ENCODE measurements around the gene WIPF3. TPM values are rescaled to one million over a fixed set of nuclear protein-coding genes. Genes with fewer than 3 reads are reported as not detected.

WIPF3 gene
- total and polyA plus RNA-seq, 10 of the 15 experiments (the other 5 are each of a cell fraction or from before 2014, with no cell fraction given), result 0.03 to 0.05 TPM; not detected in 8

GRCh38 chr7:29884399-29885272, 78.3 kb downstream of the WIPF3 start:
- H3K4me3 ChIP-seq, result no peak overlapping the region
- in situ Hi-C loops (cut with MboI), result loop anchor here (5.0 kb wide), 1 partner anchor 178 kb away; no protein-coding TSS in a partner anchor
- H2AFZ ChIP-seq (ENCODE audit: control insufficient read depth, low read depth, low read length), result no peak overlapping the region
- ChIA-PET SMC1A (ENCODE audit: uncharacterized antibody, unreplicated experiment) (no interaction called here), CTCF (interaction anchor here (1.2 kb wide), 1 partner anchor 177 kb away, joined by 3 read pairs; no protein-coding TSS in a partner anchor), RAD21 (ENCODE audit: unreplicated experiment) (no interaction called here), POLR2A (no interaction called here)
- no peak for DNase-seq (ENCODE audit: low read depth, low spot score)
- H3K36me3 ChIP-seq (ENCODE audit: control insufficient read depth in 2 of 2, insufficient read depth in 2 of 2, low read length in 1 of 2), result no peaks in the 10 kb centered on the region
- H3K79me2 ChIP-seq (ENCODE audit: control insufficient read depth, insufficient read depth, low read length), result no peaks in the 10 kb centered on the region
- H3K27me3 ChIP-seq (replicated peaks in 1 of 2; ENCODE audit: control insufficient read depth in 2 of 2, insufficient read depth in 2 of 2, low read length in 1 of 2), result no peaks in the 10 kb centered on the region; a peak in 1 of 4 replicates
- no peaks in the 10 kb centered on the region for H4K20me1 ChIP-seq (ENCODE audit: control insufficient read depth, insufficient read depth)
- H3K9me3 ChIP-seq (replicated peaks; ENCODE audit: control insufficient read depth, insufficient read depth, low read length), result no peaks in the 10 kb centered on the region
- BruUV-seq (replicated peaks), result no TSS peak
- no peak for FAIRE-seq
- H3K4me2 ChIP-seq (ENCODE audit: control insufficient read depth, insufficient read depth), result no peak overlapping the region
- 37% methylated on average over 27 of the region's 28 CpGs for WGBS (ENCODE audit: insufficient coverage, insufficient replicate concordance, low lambda C conversion rate, missing lambda C conversion rate)
- intact Hi-C loops (cut with micrococcal nuclease; ENCODE audit: unreplicated experiment), result no loop called here
- H3K9ac ChIP-seq (ENCODE audit: control insufficient read depth, insufficient read depth, low read length), result no peak overlapping the region
- no peak overlapping the region for H3K27ac ChIP-seq (ENCODE audit: control insufficient read depth, insufficient read depth)
- no peak for TF ChIP-seq TAF1 (IDR thresholded peaks at IDR 0.05; ENCODE audit: borderline replicate concordance, low read depth, low read length)
- TF ChIP-seq ZNF274 (IDR thresholded peaks at IDR 0.05; ENCODE audit: insufficient read depth, insufficient read length), result no peak
- TF ChIP-seq CUX1 (IDR thresholded peaks at IDR 0.05; ENCODE audit: insufficient replicate concordance, low read depth, low read length), result no peak
- TF ChIP-seq, protein P1, sequence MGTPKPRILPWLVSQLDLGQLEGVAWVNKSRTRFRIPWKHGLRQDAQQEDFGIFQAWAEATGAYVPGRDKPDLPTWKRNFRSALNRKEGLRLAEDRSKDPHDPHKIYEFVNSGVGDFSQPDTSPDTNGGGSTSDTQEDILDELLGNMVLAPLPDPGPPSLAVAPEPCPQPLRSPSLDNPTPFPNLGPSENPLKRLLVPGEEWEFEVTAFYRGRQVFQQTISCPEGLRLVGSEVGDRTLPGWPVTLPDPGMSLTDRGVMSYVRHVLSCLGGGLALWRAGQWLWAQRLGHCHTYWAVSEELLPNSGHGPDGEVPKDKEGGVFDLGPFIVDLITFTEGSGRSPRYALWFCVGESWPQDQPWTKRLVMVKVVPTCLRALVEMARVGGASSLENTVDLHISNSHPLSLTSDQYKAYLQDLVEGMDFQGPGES (IDR thresholded peaks at IDR 0.05), result no peak
- no peak for TF ChIP-seq ATF7 (IDR thresholded peaks at IDR 0.05; ENCODE audit: low read depth)
- TF ChIP-seq ZNF622 (IDR thresholded peaks at IDR 0.05), result no peak
- TF ChIP-seq SPI1 (IDR thresholded peaks at IDR 0.05; ENCODE audit: borderline replicate concordance, insufficient read depth, low read depth, low read length), result no peak
- no peaks in the 10 kb centered on the region for H3K4me1 ChIP-seq (ENCODE audit: control insufficient read depth, insufficient read depth, low read length)
- ATAC-seq, result no peak

Measured in GM12878 (cell line).